ENCODE data around the gene OCSTAMP.

GRCh38 chr20:46509523-46509922 is 40.9 kb downstream of the OCSTAMP start:
- TF ChIP-seq TAF1 (IDR thresholded peaks at IDR 0.05; ENCODE audit: borderline replicate concordance, insufficient read depth, low read length): no peak
- no peak for TF ChIP-seq POLR2AphosphoS5 (IDR thresholded peaks at IDR 0.05; ENCODE audit: low read depth, low read length)
- no peak for TF ChIP-seq REST (IDR thresholded peaks at IDR 0.05; ENCODE audit: insufficient read depth in 1 of 2, low read depth in 2 of 2, low read length in 2 of 2)
- TF ChIP-seq SIN3A (IDR thresholded peaks at IDR 0.05; ENCODE audit: borderline replicate concordance, insufficient read depth, low read length): no peak
- TF ChIP-seq FOXP2 (optimal IDR thresholded peaks at IDR 0.05; ENCODE audit: borderline replicate concordance, extremely low read depth, extremely low read length, insufficient read depth): no peak

Measured in PFSK-1 (cell line).